Loucy (cell line): ENCODE data around the gene TLR9.

Source experiments
- EZH2phosphoT487 ChIP-seq: fragments of 200-600 bp; IDR thresholded peaks from 2 replicates; pipeline ENCODE4 v1.6.1; 2018; ENCODE audit warnings: antibody characterized with exemption, mild to moderate bottlenecking, moderate library complexity, borderline replicate concordance
- TF ChIP-seq, protein P1 (sequence below): fragments of 200-600 bp; sonication (generic); conservative IDR thresholded peaks from 2 replicates; pipeline ENCODE4 v1.5.1; 2014; ENCODE audit warnings: mild to moderate bottlenecking, antibody characterized with exemption, low read length

DNA sequence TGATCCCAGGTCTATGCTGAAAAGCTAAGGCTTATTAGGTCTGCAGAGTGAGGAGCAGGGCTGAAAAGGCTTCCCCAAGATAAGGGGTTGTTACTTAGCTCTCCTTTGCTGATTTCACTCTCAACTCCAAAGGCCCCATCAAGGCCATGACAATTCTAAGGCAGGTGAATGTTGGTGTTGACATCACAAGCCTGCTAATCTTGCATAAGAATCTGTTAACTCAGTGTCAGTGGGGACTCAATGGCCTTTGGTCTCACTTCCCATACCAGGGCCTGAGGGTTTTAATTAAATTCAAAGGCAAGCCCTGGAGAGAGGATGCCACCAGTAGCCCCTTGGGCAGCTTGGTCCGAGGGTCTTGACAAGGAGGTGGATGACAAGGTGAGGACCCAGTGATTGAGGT lies 36.9 kb downstream of the TLR9 start:
- TF ChIP-seq, protein P1, sequence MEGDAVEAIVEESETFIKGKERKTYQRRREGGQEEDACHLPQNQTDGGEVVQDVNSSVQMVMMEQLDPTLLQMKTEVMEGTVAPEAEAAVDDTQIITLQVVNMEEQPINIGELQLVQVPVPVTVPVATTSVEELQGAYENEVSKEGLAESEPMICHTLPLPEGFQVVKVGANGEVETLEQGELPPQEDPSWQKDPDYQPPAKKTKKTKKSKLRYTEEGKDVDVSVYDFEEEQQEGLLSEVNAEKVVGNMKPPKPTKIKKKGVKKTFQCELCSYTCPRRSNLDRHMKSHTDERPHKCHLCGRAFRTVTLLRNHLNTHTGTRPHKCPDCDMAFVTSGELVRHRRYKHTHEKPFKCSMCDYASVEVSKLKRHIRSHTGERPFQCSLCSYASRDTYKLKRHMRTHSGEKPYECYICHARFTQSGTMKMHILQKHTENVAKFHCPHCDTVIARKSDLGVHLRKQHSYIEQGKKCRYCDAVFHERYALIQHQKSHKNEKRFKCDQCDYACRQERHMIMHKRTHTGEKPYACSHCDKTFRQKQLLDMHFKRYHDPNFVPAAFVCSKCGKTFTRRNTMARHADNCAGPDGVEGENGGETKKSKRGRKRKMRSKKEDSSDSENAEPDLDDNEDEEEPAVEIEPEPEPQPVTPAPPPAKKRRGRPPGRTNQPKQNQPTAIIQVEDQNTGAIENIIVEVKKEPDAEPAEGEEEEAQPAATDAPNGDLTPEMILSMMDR: no peak
- TF ChIP-seq EZH2phosphoT487: no peak
